Kidney (tissue), 14 donors: ENCODE results near the gene STK24. TPM values are rescaled to one million over a fixed set of nuclear protein-coding genes. Genes with fewer than 3 reads are reported as not detected.
"Not testable (repeated sequence)": the region's sequence is repeated elsewhere in the genome, so short reads cannot be mapped to it uniquely, and the experiment has no call there.

Source experiments
- DNase-seq, 5 donors: peaks; one replicate each; pipeline ENCODE4 v3.0.0-alpha.2; 2013 to 2020
- FAIRE-seq: peaks from 2 replicates; lab custom pipeline; 2012; peaks lifted over from hg19 to GRCh38; lab: Jason Lieb, UNC
- H3K27ac ChIP-seq, 2 donors: one replicate each; pipeline ENCODE4 v1.7.0; 2013; ENCODE audit warnings: low read depth in 2 of 2, low read length in 2 of 2, inconsistent platforms in 1 of 2
- H3K27me3 ChIP-seq: one replicate; pipeline ENCODE4 v1.7.1; 2013; ENCODE audit warnings: low read length, inconsistent platforms; ENCODE audit not compliant: control insufficient read depth, insufficient read depth
- H3K36me3 ChIP-seq, 3 donors: one replicate each; pipeline versions ENCODE4 v1.7.0 to v1.7.1; 2013; ENCODE audit warnings: low read length in 3 of 3, control low read depth in 1 of 3, inconsistent platforms in 1 of 3; ENCODE audit not compliant: insufficient read depth in 3 of 3, control insufficient read depth in 2 of 3
- H3K4me1 ChIP-seq, 3 donors: one replicate each; pipeline versions ENCODE4 v1.7.0 to v1.7.1; 2013; ENCODE audit warnings: low read length in 3 of 3, inconsistent platforms in 1 of 3, low read depth in 1 of 3; ENCODE audit not compliant: control insufficient read depth in 2 of 3, insufficient read depth in 2 of 3
- H3K4me3 ChIP-seq, 3 donors: one replicate each; pipeline versions ENCODE4 v1.7.0 to v1.8.1; 2013; ENCODE audit warnings: low read length in 3 of 3, control low read depth in 1 of 3, inconsistent platforms in 1 of 3
- H3K9ac ChIP-seq, 3 donors: one replicate each; pipeline versions ENCODE4 v1.7.0 to v1.7.1; 2013; ENCODE audit warnings: low read length in 3 of 3, control low read depth in 1 of 3, inconsistent platforms in 1 of 3
- H3K9me3 ChIP-seq, 3 donors: one replicate each; pipeline versions ENCODE4 v1.7.0 to v1.7.1; 2013; ENCODE audit warnings: low read length in 3 of 3, control low read depth in 1 of 3, inconsistent platforms in 1 of 3; ENCODE audit not compliant: control insufficient read depth in 2 of 3, insufficient read depth in 1 of 3
- intact Hi-C: fragments of 100-400 bp; cut with DNase I; formaldehyde crosslinking; loops from one replicate; pipeline ENCODE4 v1.11.1; 2022
- polyA plus RNA-seq: library from polyadenylated mRNA; stranded (reverse); fragments of 350-450 nt; fragmentation: Illumina TruSeq; extraction: RNeasy Lipid Tissue Mini Kit (QIAGEN cat#74804); gene quantifications from one replicate; pipeline ENCODE4 v1.2.3, GENCODE V29; 2014; ENCODE audit warnings: low read depth, low replicate concordance; ENCODE audit not compliant: insufficient read depth
- total RNA-seq: library from RNA; stranded (reverse); fragmentation: NEBNext Ultra II Directional; extraction: Animal tissue kit (Norgen Biotek cat#: 25700); gene quantifications from one replicate; pipeline ENCODE4 v1.2.1, GENCODE V29; 2021
- TF ChIP-seq, protein P1 (sequence below): IDR thresholded peaks from 3 replicates; pipeline ENCODE4 v1.5.1; 2012; ENCODE audit warnings: mild to moderate bottlenecking, moderate library complexity, borderline replicate concordance; ENCODE audit not compliant: insufficient read depth; ENCODE audit errors: extremely low read depth
- donor health status: control.
- donor health status: control.
- donor health status: control.
- donor health status: control.
- donor health status: control.
- donor health status: DM: yes; HTN: yes; CAD: no.
- donor health status: Normal renal cell carcinoma (clear cell type).

The STK24 gene
- total and polyA plus RNA-seq, 2 donors from 2014 or later, result 56.7 to 122 TPM

DNA sequence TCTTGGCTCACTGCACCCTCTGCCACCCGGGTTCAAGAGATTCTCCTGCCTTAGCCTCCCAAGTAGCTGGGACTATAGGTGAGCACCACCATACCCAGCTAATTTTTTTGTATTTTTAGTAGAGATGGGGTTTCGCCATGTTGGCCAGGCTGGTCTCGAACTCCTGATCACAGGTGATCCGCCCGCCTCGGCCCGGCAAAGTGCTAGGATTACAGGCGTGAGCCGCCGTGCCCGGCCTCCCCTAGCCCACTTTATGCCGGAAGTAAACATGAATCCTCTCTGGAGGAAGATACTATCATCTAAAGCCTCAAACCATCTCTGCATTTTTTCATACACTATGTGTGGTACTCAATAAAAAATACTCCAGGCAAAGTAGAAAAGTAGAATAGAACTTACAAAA lies 12.6 kb upstream of the STK24 start:
- H3K27ac ChIP-seq, intact Hi-C loops, FAIRE-seq, H3K9me3 ChIP-seq, H3K36me3 ChIP-seq, H3K9ac ChIP-seq, H3K27me3 ChIP-seq, H3K4me3 ChIP-seq, H3K4me1 ChIP-seq, DNase-seq: not testable (repeated sequence)

DNA sequence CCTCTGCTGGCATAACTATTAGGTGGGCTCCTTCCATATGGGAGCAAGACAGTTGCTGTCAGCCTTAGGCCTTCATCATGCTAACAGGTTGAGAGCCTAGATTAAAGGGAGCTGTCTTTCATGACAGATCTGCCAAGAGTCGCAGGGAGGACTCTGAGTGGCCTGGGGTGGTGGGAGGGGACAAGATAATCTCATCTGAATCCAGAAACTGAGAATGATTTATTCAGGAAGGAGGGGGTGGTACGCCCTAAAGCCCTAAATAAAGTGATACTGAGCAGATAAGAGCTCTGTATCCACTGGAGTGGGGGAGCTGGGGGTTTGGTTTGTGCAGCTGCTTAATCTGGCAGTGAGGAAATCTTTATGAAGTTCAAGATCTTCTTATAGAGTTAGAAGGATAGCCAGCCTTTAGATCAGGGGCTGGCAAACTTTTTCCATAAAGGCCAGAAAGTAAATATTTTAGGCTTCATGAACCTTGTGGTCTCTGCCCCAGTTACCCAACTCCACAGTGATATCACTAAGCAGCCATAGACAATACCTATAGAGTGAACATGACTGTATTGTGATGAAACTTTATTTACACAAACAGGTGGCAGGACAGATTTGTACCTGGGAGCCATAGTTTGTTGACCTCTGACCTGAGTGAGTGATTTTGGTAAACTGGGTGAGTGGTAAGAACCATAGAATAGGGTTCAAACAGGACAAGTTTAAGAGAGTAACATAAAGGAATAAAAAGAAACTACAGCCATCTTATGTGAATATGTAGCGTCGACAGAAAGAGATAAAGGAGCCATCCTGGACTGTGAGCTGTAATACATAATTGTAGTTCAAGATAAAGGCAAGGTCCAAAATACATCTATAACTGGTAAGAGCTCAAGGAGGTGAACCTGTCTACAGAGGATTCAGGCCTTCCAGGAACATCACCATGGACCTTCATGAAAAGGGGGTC lies 9.8 kb upstream of the STK24 start:
- intact Hi-C loops, result no loop called here
- no peaks in the 10 kb centered on the region for H3K36me3 ChIP-seq
- TF ChIP-seq, protein P1, sequence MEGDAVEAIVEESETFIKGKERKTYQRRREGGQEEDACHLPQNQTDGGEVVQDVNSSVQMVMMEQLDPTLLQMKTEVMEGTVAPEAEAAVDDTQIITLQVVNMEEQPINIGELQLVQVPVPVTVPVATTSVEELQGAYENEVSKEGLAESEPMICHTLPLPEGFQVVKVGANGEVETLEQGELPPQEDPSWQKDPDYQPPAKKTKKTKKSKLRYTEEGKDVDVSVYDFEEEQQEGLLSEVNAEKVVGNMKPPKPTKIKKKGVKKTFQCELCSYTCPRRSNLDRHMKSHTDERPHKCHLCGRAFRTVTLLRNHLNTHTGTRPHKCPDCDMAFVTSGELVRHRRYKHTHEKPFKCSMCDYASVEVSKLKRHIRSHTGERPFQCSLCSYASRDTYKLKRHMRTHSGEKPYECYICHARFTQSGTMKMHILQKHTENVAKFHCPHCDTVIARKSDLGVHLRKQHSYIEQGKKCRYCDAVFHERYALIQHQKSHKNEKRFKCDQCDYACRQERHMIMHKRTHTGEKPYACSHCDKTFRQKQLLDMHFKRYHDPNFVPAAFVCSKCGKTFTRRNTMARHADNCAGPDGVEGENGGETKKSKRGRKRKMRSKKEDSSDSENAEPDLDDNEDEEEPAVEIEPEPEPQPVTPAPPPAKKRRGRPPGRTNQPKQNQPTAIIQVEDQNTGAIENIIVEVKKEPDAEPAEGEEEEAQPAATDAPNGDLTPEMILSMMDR, result no peak
- H3K9ac ChIP-seq, result no peak overlapping the region
- H3K9me3 ChIP-seq, result no peaks in the 10 kb centered on the region
- H3K27ac ChIP-seq, result no peak overlapping the region
- peaks cover 0 to 6% (median 0%) of the 10 kb centered on the region in 3 donors for H3K4me1 ChIP-seq
- no peak overlapping the region for H3K4me3 ChIP-seq
- DNase-seq (no peak), FAIRE-seq (no peak)
- H3K27me3 ChIP-seq, result no peaks in the 10 kb centered on the region

DNA sequence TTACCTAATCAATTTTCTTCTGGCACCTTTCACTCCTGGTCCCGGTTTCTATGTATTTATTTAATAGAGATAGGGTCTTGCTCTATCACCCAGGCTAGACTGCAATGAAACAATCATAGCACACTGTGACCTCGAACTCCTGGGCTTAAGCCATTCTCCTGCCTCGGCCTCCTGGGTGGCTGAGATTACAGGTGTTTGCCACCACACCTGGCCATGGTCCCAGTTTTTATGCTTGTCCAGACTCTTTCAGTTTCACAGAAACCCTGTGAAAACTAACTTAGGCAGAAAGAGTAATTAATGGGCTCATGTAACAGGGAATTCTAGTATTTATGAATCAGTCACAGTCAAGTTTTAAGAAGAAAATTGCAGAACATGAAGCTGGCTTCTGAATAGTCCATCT lies 9.0 kb upstream of the STK24 start:
- H3K4me3 ChIP-seq, result no peak overlapping the region
- H3K9me3 ChIP-seq, result no peaks in the 10 kb centered on the region
- H3K4me1 ChIP-seq, result peaks cover 0 to 6% (median 0%) of the 10 kb centered on the region in 3 donors
- TF ChIP-seq, protein P1, result no peak
- no peak for DNase-seq
- no peak overlapping the region for H3K9ac ChIP-seq
- H3K27me3 ChIP-seq, result no peaks in the 10 kb centered on the region
- H3K27ac ChIP-seq, result no peak overlapping the region
- intact Hi-C loops, result no loop called here
- FAIRE-seq, result no peak
- H3K36me3 ChIP-seq, result no peaks in the 10 kb centered on the region

DNA sequence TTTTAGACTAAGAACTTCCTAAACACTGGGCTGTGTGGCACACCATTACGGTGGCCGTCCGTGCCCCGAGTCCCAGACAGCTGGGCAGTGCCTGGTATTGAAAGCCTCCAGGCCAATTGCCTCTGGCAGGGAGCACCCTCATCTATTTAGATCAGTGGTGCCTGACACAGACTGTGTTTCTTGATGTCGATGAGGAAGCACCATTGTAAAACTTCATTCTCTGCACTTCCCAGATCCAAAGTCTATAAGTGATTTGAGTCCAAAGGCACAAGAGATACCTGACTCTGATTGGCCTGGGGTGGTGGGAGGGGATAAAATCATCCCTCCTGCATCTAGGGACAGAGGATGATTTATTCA lies 8.5 kb upstream of the STK24 start:
- TF ChIP-seq, protein P1, result no peak
- no peak overlapping the region for H3K27ac ChIP-seq
- FAIRE-seq (no peak), DNase-seq (no peak)
- no peaks in the 10 kb centered on the region for H3K9me3 ChIP-seq
- no peaks in the 10 kb centered on the region for H3K27me3 ChIP-seq
- intact Hi-C loops, result no loop called here
- H3K36me3 ChIP-seq, result no peaks in the 10 kb centered on the region
- H3K9ac ChIP-seq, result no peak overlapping the region
- H3K4me1 ChIP-seq, result peaks cover 0 to 6% (median 0%) of the 10 kb centered on the region in 3 donors
- no peak overlapping the region for H3K4me3 ChIP-seq
